GM21390 (cell line): ENCODE measurements around the gene ATXN1.

Experiments
- ATAC-seq: cut with Tn5 transposase; IDR thresholded peaks from one replicate; pipeline ENCODE4 v1.9.1; 2021; ENCODE audit not compliant: unreplicated experiment

The ATXN1 gene

DNA sequence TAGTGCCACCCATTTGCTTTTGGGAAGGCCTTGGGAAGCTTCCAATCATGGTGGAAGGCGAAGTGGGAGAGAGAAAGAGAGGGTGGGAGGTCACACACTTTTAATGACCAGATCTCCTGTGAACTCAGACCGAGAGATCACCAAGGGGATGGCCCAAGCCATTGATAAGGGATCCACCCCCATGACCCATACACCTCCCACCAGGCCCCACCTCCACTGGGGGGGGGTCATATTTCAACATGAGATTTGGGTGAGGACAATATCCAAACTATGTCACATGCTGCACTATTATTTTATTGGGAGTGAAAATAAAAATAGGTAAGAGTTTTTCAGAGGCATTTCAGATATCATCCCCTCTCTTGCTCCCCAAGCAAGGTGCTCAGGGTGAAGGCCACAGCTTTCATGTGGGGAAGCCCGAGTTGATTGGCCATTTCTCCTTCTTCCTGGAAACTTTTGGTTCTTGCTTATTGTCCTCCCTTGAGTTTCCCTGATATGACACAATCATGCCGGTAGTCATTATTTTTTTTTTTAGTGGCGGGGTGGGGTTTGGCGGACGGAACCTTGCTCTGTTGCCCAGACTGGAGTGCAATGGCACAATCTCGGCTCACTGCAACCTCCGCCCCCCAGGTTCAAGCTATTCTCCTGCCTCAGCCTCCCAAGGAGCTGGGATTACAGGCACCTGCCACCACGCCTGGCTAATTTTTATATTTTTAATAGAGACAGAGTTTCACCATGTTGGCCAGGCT lies 507.7 kb downstream of the ATXN1 start:
- no peak for ATAC-seq

DNA sequence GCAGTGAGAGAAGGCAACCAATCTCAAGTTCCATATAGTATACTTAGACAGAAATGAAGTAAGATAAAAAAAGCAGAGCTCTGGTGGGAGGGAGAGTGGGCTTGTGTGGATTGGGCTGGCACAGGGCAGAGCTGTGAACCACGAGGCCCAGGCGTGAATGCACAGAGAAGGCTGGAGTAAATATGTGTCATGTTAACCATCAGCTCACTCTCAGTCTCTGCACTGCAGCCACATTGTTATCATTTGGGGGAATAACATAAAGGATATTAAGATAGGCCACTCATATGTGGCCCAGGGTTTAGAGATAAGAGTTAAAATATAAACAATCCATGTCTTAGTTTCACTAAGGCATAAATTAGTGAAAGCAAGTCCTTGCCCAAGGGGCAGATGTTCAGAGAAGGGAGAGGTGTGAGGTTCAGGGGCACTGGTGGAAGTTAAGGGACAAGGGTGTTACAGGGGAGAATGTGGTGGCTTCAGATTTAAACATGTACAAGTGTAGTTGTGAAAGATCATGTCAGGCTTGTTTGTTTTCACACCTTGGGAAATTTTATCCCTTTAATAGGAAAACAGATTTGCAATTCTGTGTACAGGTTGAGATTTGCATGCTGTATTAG lies 508.5 kb downstream of the ATXN1 start:
- ATAC-seq, result no peak

DNA sequence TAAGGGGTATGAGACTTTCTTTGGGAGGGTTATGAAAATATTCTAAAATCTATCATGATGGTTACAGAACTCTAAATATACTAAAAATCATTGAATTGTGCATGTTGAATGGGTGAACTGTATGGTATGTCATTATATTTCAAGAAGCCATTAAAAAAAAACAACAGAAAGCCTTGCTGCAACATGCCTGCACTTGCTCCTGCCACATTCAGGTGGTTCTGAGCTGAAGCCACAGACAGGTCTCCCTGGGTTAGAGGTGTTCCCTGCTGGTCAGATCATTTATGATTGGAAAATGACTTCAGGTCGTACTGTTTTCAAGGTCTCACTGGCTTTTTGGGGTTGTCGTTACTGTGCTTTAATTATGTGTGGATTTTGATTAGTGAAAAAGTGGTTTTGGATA lies 509.6 kb downstream of the ATXN1 start:
- ATAC-seq, result no peak

DNA sequence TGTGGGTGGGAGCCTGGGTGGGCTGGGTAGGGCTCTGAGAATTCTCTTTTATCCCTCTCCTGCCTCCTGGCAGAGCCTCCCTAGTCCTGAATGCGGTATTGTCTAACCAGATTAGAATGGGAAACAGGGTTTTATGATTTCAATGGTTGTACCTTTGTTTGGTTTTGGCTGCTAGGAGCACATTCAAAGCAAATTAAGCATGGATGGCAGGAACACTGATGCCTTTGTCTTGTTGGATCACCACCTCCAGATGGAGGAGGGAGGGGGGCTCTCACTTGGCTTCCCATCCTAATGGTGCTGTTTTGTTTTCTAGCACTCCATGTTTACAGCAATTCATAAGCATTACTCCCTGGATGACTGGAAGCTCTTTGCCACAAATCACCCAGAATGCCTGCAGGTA lies 511.3 kb downstream of the ATXN1 start:
- no peak for ATAC-seq
